HG03575 (cell line): ENCODE measurements around the gene RIMBP2.

Source experiments
- ATAC-seq: cut with Tn5 transposase; IDR thresholded peaks from one replicate; pipeline ENCODE4 v1.9.1; 2021; ENCODE audit not compliant: unreplicated experiment, insufficient number of reproducible peaks, low FRiP score; ENCODE audit errors: extremely low read depth

The RIMBP2 gene

GRCh38 chr12:130540376-130540775, 175.7 kb downstream of the RIMBP2 start:
- ATAC-seq: no peak

- ATAC-seq: no peak
These were observed 177.6 kb downstream of the RIMBP2 start for GRCh38 chr12:130538343-130539095.

GRCh38 chr12:130537655-130538054, 178.4 kb downstream of the RIMBP2 start:
- ATAC-seq: no peak

- ATAC-seq: no peak
These were observed 179.0 kb downstream of the RIMBP2 start for GRCh38 chr12:130537051-130537450.

- no peak for ATAC-seq
These were observed 185.7 kb downstream of the RIMBP2 start for GRCh38 chr12:130530429-130530828.

- no peak for ATAC-seq
These were observed 186.3 kb downstream of the RIMBP2 start for GRCh38 chr12:130529781-130530180.

- no peak for ATAC-seq
These were observed 188.9 kb downstream of the RIMBP2 start for GRCh38 chr12:130527239-130527638.

GRCh38 chr12:130526813-130527212, 189.3 kb downstream of the RIMBP2 start:
- no peak for ATAC-seq

- no peak for ATAC-seq
These were observed 190.5 kb downstream of the RIMBP2 start for GRCh38 chr12:130525384-130526172.

- no peak for ATAC-seq
These were observed 191.3 kb downstream of the RIMBP2 start for GRCh38 chr12:130524759-130525158.

GRCh38 chr12:130523863-130524614, 192.1 kb downstream of the RIMBP2 start:
- ATAC-seq: no peak

GRCh38 chr12:130523208-130523607, 192.9 kb downstream of the RIMBP2 start:
- ATAC-seq: no peak

- ATAC-seq: no peak
These were observed 193.8 kb downstream of the RIMBP2 start for GRCh38 chr12:130522244-130522834.

GRCh38 chr12:130521375-130522124, 194.5 kb downstream of the RIMBP2 start:
- no peak for ATAC-seq

- ATAC-seq: no peak
These were observed 195.3 kb downstream of the RIMBP2 start for GRCh38 chr12:130520784-130521183.

GRCh38 chr12:130517588-130517987, 198.5 kb downstream of the RIMBP2 start:
- ATAC-seq: no peak

- ATAC-seq: no peak
These were observed 201.9 kb downstream of the RIMBP2 start for GRCh38 chr12:130514149-130514551.

GRCh38 chr12:130513556-130513955, 202.5 kb downstream of the RIMBP2 start:
- no peak for ATAC-seq

- ATAC-seq: no peak
These were observed 204.8 kb downstream of the RIMBP2 start for GRCh38 chr12:130511285-130511684.
